ENCODE results near the gene BRAF.
"Not testable (repeated sequence)": the region's sequence is repeated elsewhere in the genome, so short reads cannot be mapped to it uniquely, and the experiment has no call there.

Gene BRAF

GRCh38 chr7:140752533-140752932 lies 172.2 kb downstream of the BRAF start:
- DNase-seq (ENCODE audit: low read depth in 2 of 2), result no peak
- no peak overlapping the region for H3K4me3 ChIP-seq (replicated peaks in 1 of 2; ENCODE audit: low read depth in 2 of 2, low read length in 2 of 2)
- no peak for TF ChIP-seq CTCF (IDR thresholded peaks at IDR 0.05; ENCODE audit: low read depth, low read length)

DNA sequence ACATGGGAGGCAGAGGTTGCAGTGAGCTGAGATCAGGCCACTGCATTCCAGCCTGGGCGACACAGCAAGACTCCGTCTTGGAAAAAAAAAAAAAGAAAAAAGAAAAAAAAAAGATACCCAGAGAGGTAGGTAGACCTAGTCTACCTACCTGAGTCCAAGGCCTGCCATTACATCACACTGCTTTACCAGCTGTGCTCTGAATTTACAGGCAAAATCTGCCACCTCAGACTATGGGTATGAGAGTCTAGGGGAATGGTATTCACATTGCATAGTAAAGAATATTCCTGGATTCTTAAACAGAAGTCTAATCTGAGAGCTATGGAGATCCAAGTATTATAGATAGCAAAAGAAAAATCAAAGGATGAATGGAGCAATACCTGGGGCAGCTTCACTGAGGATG lies 178.0 kb downstream of the BRAF start:
- no peak for TF ChIP-seq CTCF (IDR thresholded peaks at IDR 0.05; ENCODE audit: low read depth, low read length)
- H3K4me3 ChIP-seq (replicated peaks in 1 of 2; ENCODE audit: low read depth in 2 of 2, low read length in 2 of 2), result no peak overlapping the region

GRCh38 chr7:140745266-140746058 lies 179.3 kb downstream of the BRAF start:
- no peak for DNase-seq (ENCODE audit: low read depth in 2 of 2)
- TF ChIP-seq CTCF (IDR thresholded peaks at IDR 0.05; ENCODE audit: low read depth, low read length), result no peak

More for the DNA sequence above, 178.0 kb downstream of the BRAF start:
- DNase-seq (ENCODE audit: low read depth in 2 of 2), result no peak

GRCh38 chr7:140744005-140744404 lies 180.7 kb downstream of the BRAF start:
- no peak for TF ChIP-seq CTCF (IDR thresholded peaks at IDR 0.05; ENCODE audit: low read depth, low read length)
- no peak overlapping the region for H3K4me3 ChIP-seq (replicated peaks in 1 of 2; ENCODE audit: low read depth in 2 of 2, low read length in 2 of 2)
- DNase-seq (ENCODE audit: low read depth in 2 of 2), result no peak

More at GRCh38 chr7:140745266-140746058, 179.3 kb downstream of the BRAF start:
- H3K4me3 ChIP-seq (replicated peaks in 1 of 2; ENCODE audit: low read depth in 2 of 2, low read length in 2 of 2), result no peak overlapping the region

- H3K4me3 ChIP-seq (replicated peaks in 1 of 2; ENCODE audit: low read depth in 2 of 2, low read length in 2 of 2); DNase-seq (ENCODE audit: low read depth in 2 of 2): not testable (repeated sequence)
These were observed 181.5 kb downstream of the BRAF start for GRCh38 chr7:140743255-140743654.

- no peak overlapping the region for H3K4me3 ChIP-seq (replicated peaks in 1 of 2; ENCODE audit: low read depth in 2 of 2, low read length in 2 of 2)
- no peak for DNase-seq (ENCODE audit: low read depth in 2 of 2)
- no peak for TF ChIP-seq CTCF (IDR thresholded peaks at IDR 0.05; ENCODE audit: low read depth, low read length)
These were observed 186.4 kb downstream of the BRAF start for GRCh38 chr7:140738280-140738679.

- no peak overlapping the region for H3K4me3 ChIP-seq (replicated peaks in 1 of 2; ENCODE audit: low read depth in 2 of 2, low read length in 2 of 2)
- DNase-seq (ENCODE audit: low read depth in 2 of 2), result no peak
- TF ChIP-seq CTCF (IDR thresholded peaks at IDR 0.05; ENCODE audit: low read depth, low read length), result no peak
These were observed 190.0 kb downstream of the BRAF start for GRCh38 chr7:140734729-140735128.
